Panc1 (cell line): ENCODE results near the gene CNNM4.

Experiments used
- CTCF ChIP-seq: fragments of 450-650 bp; IDR thresholded peaks from 2 replicates; pipeline ENCODE4 v1.5.1; 2017; ENCODE audit warnings: mild to moderate bottlenecking
- TF ChIP-seq, protein P1 (sequence below), 2 experiments: IDR thresholded peaks; 2 replicates each; pipeline ENCODE4 v1.6.1; 2011 to 2012; ENCODE audit warnings: low read depth in 2 of 2, control low read depth in 1 of 2, low read length in 1 of 2, mild to moderate bottlenecking in 1 of 2, moderate library complexity in 1 of 2; ENCODE audit not compliant: insufficient read depth in 1 of 2

- no peak for TF ChIP-seq CTCF
- TF ChIP-seq, protein P1, sequence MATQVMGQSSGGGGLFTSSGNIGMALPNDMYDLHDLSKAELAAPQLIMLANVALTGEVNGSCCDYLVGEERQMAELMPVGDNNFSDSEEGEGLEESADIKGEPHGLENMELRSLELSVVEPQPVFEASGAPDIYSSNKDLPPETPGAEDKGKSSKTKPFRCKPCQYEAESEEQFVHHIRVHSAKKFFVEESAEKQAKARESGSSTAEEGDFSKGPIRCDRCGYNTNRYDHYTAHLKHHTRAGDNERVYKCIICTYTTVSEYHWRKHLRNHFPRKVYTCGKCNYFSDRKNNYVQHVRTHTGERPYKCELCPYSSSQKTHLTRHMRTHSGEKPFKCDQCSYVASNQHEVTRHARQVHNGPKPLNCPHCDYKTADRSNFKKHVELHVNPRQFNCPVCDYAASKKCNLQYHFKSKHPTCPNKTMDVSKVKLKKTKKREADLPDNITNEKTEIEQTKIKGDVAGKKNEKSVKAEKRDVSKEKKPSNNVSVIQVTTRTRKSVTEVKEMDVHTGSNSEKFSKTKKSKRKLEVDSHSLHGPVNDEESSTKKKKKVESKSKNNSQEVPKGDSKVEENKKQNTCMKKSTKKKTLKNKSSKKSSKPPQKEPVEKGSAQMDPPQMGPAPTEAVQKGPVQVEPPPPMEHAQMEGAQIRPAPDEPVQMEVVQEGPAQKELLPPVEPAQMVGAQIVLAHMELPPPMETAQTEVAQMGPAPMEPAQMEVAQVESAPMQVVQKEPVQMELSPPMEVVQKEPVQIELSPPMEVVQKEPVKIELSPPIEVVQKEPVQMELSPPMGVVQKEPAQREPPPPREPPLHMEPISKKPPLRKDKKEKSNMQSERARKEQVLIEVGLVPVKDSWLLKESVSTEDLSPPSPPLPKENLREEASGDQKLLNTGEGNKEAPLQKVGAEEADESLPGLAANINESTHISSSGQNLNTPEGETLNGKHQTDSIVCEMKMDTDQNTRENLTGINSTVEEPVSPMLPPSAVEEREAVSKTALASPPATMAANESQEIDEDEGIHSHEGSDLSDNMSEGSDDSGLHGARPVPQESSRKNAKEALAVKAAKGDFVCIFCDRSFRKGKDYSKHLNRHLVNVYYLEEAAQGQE (IDR thresholded peaks at IDR 0.05; ENCODE audit: insufficient read depth in 1 of 2, low read depth in 2 of 2, low read length in 1 of 2) = no peak
Observed at GRCh38 chr2:96775160-96775559, 14.5 kb downstream of the CNNM4 start.
